Activated CD4-positive, alpha-beta T cell treated with anti-CD3 and anti-CD28 coated beads for 4 hours (primary cell): Measurements from ENCODE around the gene STEEP1.
A peak's percentile ranks its signal among the peaks of the same experiment; 100 is the strongest.

Experiments
- DNase-seq, 2 donors: peaks; one replicate each; pipeline ENCODE4 v3.0.0-alpha.2; 2020

STEEP1 gene

DNA sequence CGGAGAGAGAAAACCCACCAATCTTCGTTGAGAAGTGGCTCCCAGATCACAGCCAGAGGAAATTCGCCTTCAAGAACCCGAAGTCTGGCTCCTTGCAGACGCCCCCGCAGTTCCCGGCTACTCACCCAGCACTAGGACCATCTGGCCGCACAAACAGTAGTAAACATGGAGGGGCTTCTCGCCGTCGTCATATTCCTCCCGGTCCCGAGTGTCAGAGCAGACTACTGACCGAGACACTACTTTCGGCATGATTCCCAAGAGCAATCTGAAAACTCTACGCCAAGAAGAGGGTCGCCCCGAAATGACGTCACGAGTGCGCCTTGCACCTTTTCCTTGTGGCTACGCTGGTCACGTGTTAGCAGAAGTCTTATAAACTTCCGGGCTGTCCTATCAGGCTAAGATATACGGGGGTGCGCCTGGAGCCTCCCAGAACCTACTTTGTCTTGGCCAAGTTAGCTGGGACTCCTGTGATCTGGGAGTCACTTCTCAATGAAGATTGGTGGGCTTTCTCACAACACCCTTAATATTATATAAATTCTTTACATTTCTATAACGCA lies at the start of gene STEEP1:
Gene STEEP1 (minus strand): TSS at position 303 of the 557 bp plus-strand sequence. CDS start 54 bp downstream, at position 249.
- DNase-seq: peak; percentile 81 to 85

GRCh38 chrX:119614776-119615175 lies 49.6 kb upstream of the STEEP1 start:
- DNase-seq: no peak

DNA sequence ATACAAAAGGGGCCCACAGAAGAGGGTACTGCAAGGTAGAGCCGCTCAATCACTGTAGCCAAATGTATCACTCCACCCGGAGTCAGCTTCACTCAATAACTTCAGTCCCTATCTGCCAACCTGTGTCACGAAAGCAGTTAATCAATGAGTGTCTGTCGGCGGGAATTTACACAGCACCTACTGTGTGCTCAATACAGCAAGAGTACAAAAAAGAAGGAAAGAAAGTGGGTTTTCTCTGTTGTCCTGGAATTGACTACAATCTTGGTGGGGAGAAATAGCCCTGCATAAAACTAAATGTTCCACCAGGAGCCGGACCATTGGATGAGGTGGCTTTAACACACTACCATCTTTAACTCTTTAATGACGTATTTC lies 41.8 kb upstream of the STEEP1 start:
- no peak for DNase-seq

- peak; percentile 86 to 91 for DNase-seq
Observed at GRCh38 chrX:119606280-119607017, 41.2 kb upstream of the STEEP1 start, which contains the start of gene NKRF. NKRF (minus strand) TSS chrX:119606424.

DNA sequence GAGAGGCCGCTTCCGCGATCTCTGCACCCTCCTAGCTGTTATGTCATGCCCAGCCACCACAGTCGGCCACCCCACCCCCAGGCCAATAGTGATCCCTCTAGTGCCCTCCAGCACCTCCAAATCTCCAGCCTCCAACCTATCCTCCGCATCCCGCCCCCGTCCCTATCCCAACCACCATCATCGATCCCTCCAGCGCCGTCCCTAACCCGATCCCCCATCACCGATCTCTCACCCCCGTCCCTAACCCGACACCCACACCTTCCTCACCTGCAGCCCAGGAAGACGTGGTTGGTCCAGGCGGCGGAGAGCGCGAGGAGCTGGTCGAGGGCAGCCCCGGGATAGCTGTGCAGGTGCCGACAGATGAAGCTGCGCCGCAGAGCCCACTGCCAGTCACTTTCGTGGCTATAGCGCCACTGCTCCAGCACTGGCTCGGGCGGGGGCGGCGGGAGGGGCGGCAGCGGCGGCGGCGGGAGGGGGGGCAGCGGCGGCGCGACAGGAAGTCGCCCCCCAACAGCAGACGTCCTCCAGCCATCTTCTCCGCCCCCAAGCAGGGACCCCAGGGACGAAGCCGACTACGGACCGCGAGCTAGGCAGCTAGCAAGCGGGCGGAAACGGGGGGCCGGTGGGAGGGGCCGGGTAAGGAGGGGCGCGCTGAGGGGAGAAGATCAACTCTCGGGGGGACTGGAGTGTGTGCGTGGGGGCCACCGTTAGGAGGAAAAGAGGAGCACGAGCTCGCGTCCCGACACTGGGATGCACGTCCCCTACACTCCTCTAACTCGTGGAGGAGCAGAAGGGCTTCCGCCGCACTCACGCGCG lies 40.5 kb upstream of the STEEP1 start:
- peak; percentile 39 to 49 for DNase-seq

DNA sequence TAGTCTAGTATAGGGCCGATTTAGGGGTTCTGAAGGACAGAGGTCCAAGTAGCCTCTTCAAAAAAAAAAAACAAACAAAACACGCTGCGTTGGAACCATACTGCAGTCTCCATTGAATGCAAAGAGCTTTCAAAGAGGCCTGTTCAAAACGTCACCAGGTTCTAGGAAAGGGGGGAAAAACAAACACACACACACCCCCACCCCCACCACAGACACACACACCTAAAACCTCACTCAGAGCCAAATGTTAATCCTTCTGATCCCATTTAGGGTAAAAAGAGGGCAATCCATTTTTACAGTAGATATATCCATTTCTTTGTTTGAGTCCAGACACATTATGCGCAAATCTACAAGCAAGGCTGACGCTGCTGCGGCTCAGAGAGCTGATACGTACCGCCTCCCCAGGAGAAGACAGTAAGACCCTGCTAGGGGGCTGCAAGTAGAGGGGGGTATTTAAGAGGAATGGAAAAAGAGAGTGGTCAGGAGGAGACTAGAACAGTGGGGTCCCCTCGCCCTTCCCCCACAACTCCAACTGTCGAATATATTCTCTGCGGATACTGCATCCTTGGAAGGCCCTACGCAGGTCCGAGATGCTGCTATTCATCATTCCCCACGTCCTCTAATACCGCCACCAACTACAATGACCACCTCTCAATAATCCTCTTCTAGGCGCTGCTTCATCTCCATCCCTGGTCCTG lies 39.7 kb upstream of the STEEP1 start:
- no peak for DNase-seq

DNA sequence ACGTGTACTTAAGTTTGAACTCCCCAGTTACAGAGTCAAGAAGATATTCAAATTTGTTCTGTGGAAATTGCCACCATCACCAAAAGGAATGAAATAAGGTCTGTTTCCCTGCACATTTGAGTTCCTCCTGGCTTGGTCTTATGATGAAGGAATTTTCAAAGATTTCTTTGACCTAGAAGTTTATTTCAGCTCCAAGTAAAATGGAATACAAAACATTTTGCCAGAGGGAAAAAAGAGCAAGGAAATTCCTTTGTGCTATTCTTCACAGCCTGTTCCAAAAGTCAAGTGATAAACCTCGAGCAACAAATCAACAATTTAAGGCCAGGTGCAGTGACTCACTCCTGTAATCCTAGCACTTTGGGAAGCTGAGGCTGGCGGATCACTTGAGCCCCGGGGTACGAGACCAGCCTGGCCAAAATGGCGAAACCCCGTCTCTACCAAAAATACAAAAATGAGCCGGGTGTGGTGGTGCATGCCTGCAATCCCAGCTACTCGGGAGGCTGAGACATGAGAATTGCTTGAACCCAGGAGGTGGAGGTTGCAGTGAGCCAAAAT lies 37.6 kb upstream of the STEEP1 start:
- DNase-seq: no peak

GRCh38 chrX:119589810-119590209 lies 24.6 kb upstream of the STEEP1 start:
- DNase-seq: no peak

DNA sequence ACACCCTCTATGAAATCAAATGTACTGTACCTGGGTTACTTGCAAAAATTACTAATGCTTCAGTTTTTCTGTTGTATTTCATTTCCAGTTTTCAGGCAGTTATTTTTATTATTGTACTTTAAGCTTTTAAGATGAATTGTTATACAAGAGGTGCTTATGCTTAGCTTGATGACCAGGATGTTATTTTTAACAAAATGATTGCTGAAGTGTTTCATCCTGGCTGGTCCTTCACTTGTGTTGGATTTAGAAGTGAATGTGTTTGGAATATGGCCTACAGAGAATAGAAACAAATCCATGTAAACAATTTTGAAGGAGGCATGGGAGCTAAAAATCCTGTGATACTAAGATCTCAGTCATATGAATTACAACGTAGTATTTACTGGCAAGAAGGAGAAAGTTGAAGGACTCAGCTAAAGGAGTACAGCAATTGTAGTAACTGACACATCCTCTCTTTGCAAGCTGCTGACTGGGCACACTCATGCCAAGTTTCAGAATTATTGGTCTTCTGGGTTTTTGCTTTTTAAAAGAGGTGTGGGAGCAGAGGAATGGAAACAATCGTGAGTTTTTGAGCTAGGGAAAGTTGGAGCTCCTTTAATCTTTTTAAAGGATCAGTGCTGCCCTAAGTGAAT lies 18.3 kb upstream of the STEEP1 start:
- DNase-seq: no peak

DNA sequence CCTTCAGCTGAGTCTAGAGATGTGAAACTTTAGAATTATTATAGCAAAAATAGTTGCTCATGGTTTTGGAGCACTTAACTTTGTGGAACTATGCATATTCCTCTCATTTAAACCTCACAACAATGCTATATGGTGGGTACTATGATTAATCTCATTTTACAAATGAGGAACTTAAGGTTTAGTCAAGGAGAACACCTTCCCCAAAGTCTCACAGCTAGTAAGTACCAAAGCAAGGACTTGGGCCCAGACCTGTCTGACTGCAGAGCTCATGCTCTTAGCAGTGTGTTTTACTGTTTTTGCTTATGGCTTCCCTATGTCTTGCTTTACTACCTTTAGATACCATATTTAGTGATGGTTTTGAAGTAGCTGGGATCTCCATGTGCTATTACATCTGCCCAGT lies 14.2 kb upstream of the STEEP1 start:
- DNase-seq: no peak

GRCh38 chrX:119574394-119575266 lies 9.4 kb upstream of the STEEP1 start, which contains the start of gene UBE2A:
UBE2A (plus strand) TSS chrX:119574563; CDS start chrX:119574712, 149 bp downstream.
- DNase-seq: peak; percentile 87 to 90

GRCh38 chrX:119573840-119574393 lies 8.7 kb upstream of the STEEP1 start:
- no peak for DNase-seq

GRCh38 chrX:119573222-119573621 lies 8.0 kb upstream of the STEEP1 start:
- DNase-seq: no peak

DNA sequence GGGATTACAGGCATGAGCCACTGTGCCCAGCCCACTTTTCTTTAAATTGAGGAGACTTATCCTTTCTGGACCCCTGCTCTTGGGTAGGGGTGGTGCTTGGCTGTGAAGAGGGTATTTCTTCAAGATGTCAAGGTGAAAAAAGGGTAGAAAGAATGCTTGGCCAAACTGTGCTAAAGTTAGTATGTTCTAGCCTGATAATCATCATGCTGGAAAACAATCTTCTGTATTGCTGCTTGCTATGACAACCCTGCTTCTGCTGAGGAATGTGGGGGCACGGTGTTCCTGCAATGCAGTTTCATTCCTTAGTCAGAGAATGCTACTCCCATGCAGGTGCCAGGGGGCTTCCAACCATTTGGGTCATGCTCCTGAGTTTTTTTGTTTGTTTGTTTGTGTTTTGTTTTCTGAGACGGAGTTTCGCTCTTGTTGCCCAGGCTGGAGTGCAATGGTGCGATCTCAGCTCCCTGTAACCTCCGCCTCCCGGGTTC lies 5.2 kb upstream of the STEEP1 start:
- no peak for DNase-seq

- DNase-seq: no peak
Observed at GRCh38 chrX:119552508-119552907, 12.7 kb downstream of the STEEP1 start.

DNA sequence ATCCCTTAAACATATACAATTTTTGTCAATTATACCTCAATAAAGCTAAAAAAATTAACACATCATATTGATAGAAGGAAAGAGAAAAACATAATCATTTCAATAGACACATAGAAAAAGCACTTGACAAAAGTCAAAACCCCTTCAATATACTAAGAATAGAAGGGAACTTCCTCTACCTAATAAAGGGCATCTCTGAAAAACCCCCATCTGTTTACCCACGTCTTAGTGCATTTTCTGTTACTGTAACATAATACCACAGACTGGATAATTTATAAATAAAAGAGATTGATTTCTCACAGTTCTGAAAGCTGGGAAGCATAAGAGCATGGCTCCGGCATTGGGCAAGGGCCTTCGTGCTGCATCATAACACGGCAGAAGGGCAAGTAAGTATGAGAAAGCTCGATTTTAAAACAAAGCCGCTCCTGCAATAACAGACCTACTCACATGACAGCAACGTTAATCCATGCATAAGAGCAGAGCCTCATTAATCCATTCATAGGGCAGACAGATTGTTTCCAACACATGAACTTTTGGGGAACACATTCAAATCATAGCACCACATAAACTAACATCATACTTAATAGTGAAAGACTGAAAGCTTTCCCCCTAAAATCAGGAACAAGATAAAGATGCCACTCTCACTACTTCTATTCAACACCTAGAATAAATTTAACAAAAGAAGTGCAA lies 15.7 kb downstream of the STEEP1 start:
- no peak for DNase-seq

GRCh38 chrX:119541188-119541587 lies 24.0 kb downstream of the STEEP1 start:
- no peak for DNase-seq

DNA sequence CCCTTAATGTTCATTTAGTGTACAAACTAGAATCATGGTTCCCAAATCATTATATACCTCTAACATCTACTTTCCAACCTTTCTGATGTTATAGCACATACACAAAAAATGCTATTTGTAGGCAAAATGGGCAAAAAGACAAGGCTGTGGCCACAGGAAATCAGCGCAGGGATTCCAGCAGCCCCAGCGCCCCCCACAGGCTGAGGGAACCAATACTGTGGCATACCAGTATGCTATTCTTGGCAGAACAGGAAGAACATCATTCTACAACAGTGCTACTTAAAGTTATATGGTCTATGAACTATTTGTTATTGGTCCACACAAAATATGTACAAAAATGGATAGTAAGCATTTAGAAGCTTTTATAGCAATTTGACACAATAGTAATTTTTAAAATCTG lies 25.3 kb downstream of the STEEP1 start:
- no peak for DNase-seq

DNA sequence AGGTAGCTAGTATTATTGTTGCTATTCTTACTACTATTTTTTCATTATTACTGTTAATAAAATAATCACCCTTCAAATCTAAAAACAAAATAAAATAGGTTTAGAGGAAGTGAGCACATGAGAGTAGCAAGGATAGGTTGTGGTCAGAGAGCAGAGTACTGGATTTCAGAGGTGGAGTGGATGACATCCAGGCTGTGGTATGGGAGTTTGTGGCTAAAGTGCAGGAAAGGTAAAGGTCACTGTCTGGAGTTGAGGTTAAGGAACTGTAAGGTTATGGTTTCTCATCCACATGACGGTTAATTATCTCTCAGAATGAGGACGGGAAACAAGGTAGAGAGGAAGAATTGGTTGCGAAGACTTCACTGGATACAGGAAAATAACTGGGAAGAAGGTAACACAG lies 27.7 kb downstream of the STEEP1 start:
- DNase-seq: no peak
